Nephron (organoid): ENCODE data around the gene MUC3A.

Experiments used
- H3K27ac Mint-ChIP-seq, 3 experiments: 2 replicates each; pipeline ENCODE4 v1.8.0; 2020; ENCODE audit warnings: mixed read lengths in 3 of 3, mild to moderate bottlenecking in 2 of 3, moderate library complexity in 1 of 3
- H3K27me3 Mint-ChIP-seq: 2 replicates; pipeline ENCODE4 v1.8.0; 2021; ENCODE audit warnings: low read depth, mild to moderate bottlenecking, moderate library complexity, mixed read lengths
- H3K36me3 Mint-ChIP-seq: 2 replicates; pipeline ENCODE4 v1.8.0; 2020; ENCODE audit warnings: low read depth, mixed read lengths
- H3K4me1 Mint-ChIP-seq: 2 replicates; pipeline ENCODE4 v1.8.0; 2020; ENCODE audit warnings: mixed read lengths
- H3K4me3 Mint-ChIP-seq, 3 experiments: 2 replicates each; pipeline ENCODE4 v1.8.0; 2020; ENCODE audit warnings: mild to moderate bottlenecking in 3 of 3, mixed read lengths in 3 of 3, moderate library complexity in 2 of 3
- H3K9me3 Mint-ChIP-seq: 2 replicates; pipeline ENCODE4 v1.8.0; 2020; ENCODE audit warnings: mixed read lengths
- TF ChIP-seq, protein P1 (sequence below), 3 experiments: fragments of 200-600 bp; sonication (generic); IDR thresholded peaks; one replicate each; pipeline ENCODE4 v1.5.0; 2021; ENCODE audit warnings: antibody characterized with exemption in 3 of 3; ENCODE audit not compliant: unreplicated experiment in 3 of 3

Gene MUC3A

DNA sequence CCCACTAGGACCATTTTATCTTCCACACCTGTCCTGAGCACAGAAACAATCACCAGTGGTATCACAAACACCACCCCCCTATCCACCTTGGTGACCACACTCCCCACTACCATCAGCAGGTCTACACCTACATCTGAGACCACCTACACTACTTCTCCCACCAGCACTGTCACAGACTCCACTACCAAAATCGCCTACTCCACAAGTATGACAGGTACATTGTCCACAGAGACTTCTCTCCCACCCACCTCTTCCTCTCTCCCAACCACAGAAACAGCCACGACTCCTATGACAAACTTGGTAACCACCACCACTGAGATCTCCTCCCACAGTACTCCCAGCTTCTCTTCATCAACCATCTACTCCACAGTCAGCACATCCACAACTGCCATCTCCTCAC is 3.3 kb downstream of the MUC3A start:
- Mint-ChIP-seq H3K4me1 (no peaks in the 10 kb centered on the region), H3K9me3 (no peaks in the 10 kb centered on the region), H3K36me3 (no peaks in the 10 kb centered on the region), H3K27me3 (peaks cover 9% of the 10 kb centered on the region), H3K27ac (no peak overlapping the region), H3K4me3 (no peak overlapping the region)
- TF ChIP-seq, protein P1, sequence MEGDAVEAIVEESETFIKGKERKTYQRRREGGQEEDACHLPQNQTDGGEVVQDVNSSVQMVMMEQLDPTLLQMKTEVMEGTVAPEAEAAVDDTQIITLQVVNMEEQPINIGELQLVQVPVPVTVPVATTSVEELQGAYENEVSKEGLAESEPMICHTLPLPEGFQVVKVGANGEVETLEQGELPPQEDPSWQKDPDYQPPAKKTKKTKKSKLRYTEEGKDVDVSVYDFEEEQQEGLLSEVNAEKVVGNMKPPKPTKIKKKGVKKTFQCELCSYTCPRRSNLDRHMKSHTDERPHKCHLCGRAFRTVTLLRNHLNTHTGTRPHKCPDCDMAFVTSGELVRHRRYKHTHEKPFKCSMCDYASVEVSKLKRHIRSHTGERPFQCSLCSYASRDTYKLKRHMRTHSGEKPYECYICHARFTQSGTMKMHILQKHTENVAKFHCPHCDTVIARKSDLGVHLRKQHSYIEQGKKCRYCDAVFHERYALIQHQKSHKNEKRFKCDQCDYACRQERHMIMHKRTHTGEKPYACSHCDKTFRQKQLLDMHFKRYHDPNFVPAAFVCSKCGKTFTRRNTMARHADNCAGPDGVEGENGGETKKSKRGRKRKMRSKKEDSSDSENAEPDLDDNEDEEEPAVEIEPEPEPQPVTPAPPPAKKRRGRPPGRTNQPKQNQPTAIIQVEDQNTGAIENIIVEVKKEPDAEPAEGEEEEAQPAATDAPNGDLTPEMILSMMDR (IDR thresholded peaks at IDR 0.05; ENCODE audit: unreplicated experiment in 3 of 3) = no peak

DNA sequence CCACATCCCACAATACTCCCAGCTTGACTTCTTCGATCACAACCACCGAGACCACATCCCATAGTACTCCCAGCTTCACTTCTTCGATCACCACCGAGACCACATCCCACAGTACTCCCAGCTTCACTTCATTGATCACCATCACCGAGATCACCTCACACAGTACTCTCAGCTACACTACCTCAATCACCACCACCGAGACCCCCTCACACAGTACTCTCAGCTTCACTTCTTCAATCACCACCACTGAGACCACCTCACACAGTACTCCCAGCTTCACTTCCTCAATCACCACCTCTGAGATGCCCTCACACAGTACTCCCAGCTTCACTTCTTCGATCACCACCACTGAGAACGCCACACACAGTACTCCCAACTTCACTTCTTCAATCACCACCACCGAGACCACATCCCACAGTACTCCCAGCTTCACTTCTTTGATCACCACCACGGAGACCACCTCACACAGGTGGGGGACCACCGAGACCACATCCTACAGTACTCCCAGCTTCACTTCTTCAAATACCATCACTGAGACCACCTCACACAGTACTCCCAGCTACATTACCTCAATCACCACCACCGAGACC is 8.6 kb downstream of the MUC3A start:
- Mint-ChIP-seq H3K27ac (no peak overlapping the region), H3K36me3 (no peaks in the 10 kb centered on the region), H3K4me1 (no peaks in the 10 kb centered on the region), H3K9me3 (no peaks in the 10 kb centered on the region), H3K27me3 (peaks cover 6% of the 10 kb centered on the region), H3K4me3 (no peak overlapping the region)
- TF ChIP-seq, protein P1 (IDR thresholded peaks at IDR 0.05; ENCODE audit: unreplicated experiment in 3 of 3) = no peak

DNA sequence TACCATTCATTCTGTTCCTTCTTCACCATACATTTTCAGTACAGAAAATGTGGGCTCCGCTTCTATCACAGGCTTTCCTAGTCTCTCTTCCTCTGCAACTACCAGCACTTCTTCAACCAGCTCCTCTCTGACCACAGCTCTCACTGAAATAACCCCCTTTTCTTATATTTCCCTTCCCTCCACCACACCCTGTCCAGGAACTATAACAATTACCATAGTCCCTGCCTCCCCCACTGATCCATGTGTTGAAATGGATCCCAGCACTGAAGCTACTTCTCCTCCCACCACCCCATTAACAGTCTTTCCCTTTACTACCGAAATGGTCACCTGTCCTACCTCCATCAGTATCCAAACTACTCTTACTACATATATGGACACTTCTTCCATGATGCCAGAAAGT is 10.6 kb downstream of the MUC3A start:
- H3K4me3 Mint-ChIP-seq = no peak overlapping the region
- TF ChIP-seq, protein P1 (IDR thresholded peaks at IDR 0.05; ENCODE audit: unreplicated experiment in 3 of 3) = no peak
- H3K36me3 Mint-ChIP-seq = no peaks in the 10 kb centered on the region
- H3K9me3 Mint-ChIP-seq = no peaks in the 10 kb centered on the region
- no peaks in the 10 kb centered on the region for H3K4me1 Mint-ChIP-seq
- H3K27ac Mint-ChIP-seq = no peak overlapping the region
- peaks cover 26% of the 10 kb centered on the region for H3K27me3 Mint-ChIP-seq

DNA sequence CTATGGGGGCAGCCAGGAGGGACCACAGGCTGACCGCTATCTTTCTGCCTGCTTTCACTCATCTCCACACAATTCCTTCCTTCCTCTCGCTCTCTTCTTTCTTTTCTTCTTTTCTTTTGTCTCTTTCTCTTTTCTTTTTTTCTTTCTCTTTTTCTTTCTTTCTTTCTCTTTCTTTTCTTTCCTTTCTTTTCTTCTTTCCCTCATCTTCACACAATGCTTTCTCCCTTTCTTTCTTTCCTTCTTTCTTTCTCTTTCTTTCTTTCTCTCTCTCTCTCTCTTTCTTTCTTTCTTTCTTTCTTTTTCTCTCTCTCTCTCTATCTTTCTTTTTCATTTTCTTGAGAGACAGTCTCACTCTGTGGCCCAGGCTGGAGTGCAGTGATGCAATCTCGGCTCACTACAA is 13.2 kb downstream of the MUC3A start:
- Mint-ChIP-seq H3K4me1 (peaks cover 9% of the 10 kb centered on the region), H3K27me3 (peaks cover 51% of the 10 kb centered on the region), H3K36me3 (no peaks in the 10 kb centered on the region), H3K9me3 (no peaks in the 10 kb centered on the region), H3K27ac (no peak overlapping the region), H3K4me3 (no peak overlapping the region)
- TF ChIP-seq, protein P1 (IDR thresholded peaks at IDR 0.05; ENCODE audit: unreplicated experiment in 3 of 3) = no peak

DNA sequence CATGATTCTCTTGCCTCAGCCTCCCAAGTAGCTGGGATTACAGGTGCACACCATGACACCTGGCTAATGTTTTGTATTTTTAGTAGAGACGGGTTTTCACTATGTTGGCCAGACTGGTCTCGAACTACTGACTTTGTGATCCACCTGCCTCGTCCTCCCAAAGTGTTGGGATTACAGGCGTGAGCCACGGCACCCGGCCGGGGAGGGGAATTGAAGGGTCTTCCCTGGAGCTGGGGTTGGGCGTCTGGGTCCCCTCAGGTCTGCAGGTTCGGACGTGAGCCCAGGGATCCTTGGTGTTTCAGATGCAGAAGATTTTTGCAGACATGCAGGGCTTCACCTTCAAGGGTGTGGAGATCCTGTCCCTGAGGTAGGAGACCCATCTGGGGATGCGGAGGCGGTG is 14.1 kb downstream of the MUC3A start:
- H3K4me3 Mint-ChIP-seq = no peak overlapping the region

DNA sequence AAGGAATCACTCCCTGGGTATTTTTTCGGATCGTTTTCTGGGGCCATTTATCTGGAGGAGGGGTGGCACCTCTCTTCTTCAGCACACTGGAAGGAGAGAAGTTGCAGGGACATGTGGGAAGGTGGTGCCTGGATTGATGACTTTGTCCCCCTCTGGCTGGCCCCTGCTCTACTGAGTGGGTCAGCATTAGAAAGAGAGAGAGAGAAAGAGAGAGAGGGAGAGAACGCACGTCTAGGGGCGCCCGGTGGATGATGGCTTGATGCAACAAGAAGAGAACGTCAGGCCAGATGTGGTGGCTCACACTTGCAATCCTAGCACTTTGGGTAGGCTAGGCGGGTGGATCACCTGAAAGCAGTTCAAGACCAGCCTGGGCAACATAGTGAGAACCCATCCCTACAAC is 14.5 kb downstream of the MUC3A start:
- Mint-ChIP-seq H3K9me3 (no peaks in the 10 kb centered on the region), H3K36me3 (no peaks in the 10 kb centered on the region), H3K4me3 (no peak overlapping the region), H3K27ac (no peak overlapping the region), H3K27me3 (peaks cover 64% of the 10 kb centered on the region), H3K4me1 (peaks cover 9% of the 10 kb centered on the region)
- TF ChIP-seq, protein P1 (IDR thresholded peaks at IDR 0.05; ENCODE audit: unreplicated experiment in 3 of 3) = no peak

More for the DNA sequence above, 14.1 kb downstream of the MUC3A start:
- Mint-ChIP-seq H3K27ac (no peak overlapping the region), H3K9me3 (no peaks in the 10 kb centered on the region), H3K36me3 (no peaks in the 10 kb centered on the region), H3K27me3 (peaks cover 59% of the 10 kb centered on the region), H3K4me1 (peaks cover 9% of the 10 kb centered on the region)
- TF ChIP-seq, protein P1 (IDR thresholded peaks at IDR 0.05; ENCODE audit: unreplicated experiment in 3 of 3) = no peak
